ENCODE measurements around the gene TBC1D7. TPM values are rescaled to one million over a fixed set of nuclear protein-coding genes. Genes with fewer than 3 reads are reported as not detected.

TBC1D7 gene
- total and polyA plus RNA-seq, 7 donors = 7.2 to 33.6 (median 13.8) TPM

- Histone ChIP-seq H3K4me3 (no peak overlapping the region), H3K4me1 (peaks cover 0 to 26% (median 21%) of the 10 kb centered on the region in 4 donors), H3K9me3 (no peaks in the 10 kb centered on the region), H3K36me3 (peaks cover 0 to 47% (median 0%) of the 10 kb centered on the region in 4 donors), H3K27ac (no peak overlapping the region), H3K27me3 (no peaks in the 10 kb centered on the region)
- TF ChIP-seq, protein P1, sequence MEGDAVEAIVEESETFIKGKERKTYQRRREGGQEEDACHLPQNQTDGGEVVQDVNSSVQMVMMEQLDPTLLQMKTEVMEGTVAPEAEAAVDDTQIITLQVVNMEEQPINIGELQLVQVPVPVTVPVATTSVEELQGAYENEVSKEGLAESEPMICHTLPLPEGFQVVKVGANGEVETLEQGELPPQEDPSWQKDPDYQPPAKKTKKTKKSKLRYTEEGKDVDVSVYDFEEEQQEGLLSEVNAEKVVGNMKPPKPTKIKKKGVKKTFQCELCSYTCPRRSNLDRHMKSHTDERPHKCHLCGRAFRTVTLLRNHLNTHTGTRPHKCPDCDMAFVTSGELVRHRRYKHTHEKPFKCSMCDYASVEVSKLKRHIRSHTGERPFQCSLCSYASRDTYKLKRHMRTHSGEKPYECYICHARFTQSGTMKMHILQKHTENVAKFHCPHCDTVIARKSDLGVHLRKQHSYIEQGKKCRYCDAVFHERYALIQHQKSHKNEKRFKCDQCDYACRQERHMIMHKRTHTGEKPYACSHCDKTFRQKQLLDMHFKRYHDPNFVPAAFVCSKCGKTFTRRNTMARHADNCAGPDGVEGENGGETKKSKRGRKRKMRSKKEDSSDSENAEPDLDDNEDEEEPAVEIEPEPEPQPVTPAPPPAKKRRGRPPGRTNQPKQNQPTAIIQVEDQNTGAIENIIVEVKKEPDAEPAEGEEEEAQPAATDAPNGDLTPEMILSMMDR (IDR thresholded peaks at IDR 0.05) = no peak
- TF ChIP-seq POLR2AphosphoS5 (IDR thresholded peaks at IDR 0.05) = no peak
- TF ChIP-seq EP300 (IDR thresholded peaks at IDR 0.05) = no peak
- no peak for TF ChIP-seq POLR2A (IDR thresholded peaks at IDR 0.05)
- 73 to 88% methylated on average over 9 of the region's 9 CpGs for WGBS, 2 donors
- intact Hi-C loops (cut with DNase I) = no loop called here
- DNase-seq = no peak
These were observed 27.4 kb downstream of the TBC1D7 start for GRCh38 chr6:13300643-13301590.

GRCh38 chr6:13299918-13300317, 28.4 kb downstream of the TBC1D7 start:
- H3K36me3 ChIP-seq = peaks cover 0 to 51% (median 0%) of the 10 kb centered on the region in 4 donors
- no peak for DNase-seq
- intact Hi-C loops (cut with DNase I) = no loop called here
- H3K4me1 ChIP-seq = peaks cover 0 to 26% (median 21%) of the 10 kb centered on the region in 4 donors
- WGBS, 2 donors = 73 to 88% methylated on average over 6 of the region's 6 CpGs
- TF ChIP-seq POLR2A (IDR thresholded peaks at IDR 0.05) = no peak
- TF ChIP-seq EP300 (IDR thresholded peaks at IDR 0.05) = no peak
- TF ChIP-seq, protein P1 (IDR thresholded peaks at IDR 0.05) = no peak
- H3K27me3 ChIP-seq = no peaks in the 10 kb centered on the region
- no peak overlapping the region for H3K27ac ChIP-seq
- no peaks in the 10 kb centered on the region for H3K9me3 ChIP-seq
- no peak overlapping the region for H3K4me3 ChIP-seq

DNA sequence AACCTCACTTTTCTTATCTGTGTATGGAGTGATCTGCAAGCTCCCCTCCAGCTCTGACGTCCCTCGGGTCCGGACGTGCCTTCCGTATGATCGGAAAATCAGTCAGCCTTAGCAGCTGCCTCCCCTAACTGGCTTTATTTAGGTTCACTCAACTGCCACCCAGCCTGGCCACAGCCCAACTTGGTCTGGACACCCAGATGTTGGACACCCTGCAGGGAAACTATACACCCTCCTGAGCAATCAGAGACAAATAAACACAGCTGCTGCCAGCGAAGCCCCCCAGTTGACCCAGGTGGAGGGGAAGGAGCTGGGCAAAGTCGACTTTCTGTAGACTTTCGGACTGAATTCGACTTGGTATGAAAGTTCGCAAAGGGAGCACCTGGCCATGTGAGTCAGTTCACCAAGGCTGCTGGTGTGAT, 28.9 kb downstream of the TBC1D7 start:
- no peak for TF ChIP-seq POLR2AphosphoS5 (IDR thresholded peaks at IDR 0.05)
- TF ChIP-seq, protein P1 (IDR thresholded peaks at IDR 0.05) = no peak
- no peak for TF ChIP-seq POLR2A (IDR thresholded peaks at IDR 0.05)
- no peak for TF ChIP-seq EP300 (IDR thresholded peaks at IDR 0.05)
- H3K9me3 ChIP-seq = no peaks in the 10 kb centered on the region
- intact Hi-C loops (cut with DNase I) = no loop called here
- WGBS, 2 donors = 77 to 94% methylated on average over 11 of the region's 11 CpGs
- peaks cover 0 to 24% (median 19%) of the 10 kb centered on the region in 4 donors for H3K4me1 ChIP-seq
- no peaks in the 10 kb centered on the region for H3K27me3 ChIP-seq
- no peak for DNase-seq
- no peak overlapping the region for H3K27ac ChIP-seq
- peaks cover under 1 to 51% (median 3%) of the 10 kb centered on the region in 4 donors for H3K36me3 ChIP-seq
- no peak overlapping the region for H3K4me3 ChIP-seq

- no peak for DNase-seq
- Histone ChIP-seq H3K36me3 (peaks cover 9 to 59% (median 12%) of the 10 kb centered on the region in 4 donors), H3K27me3 (no peaks in the 10 kb centered on the region), H3K9me3 (no peaks in the 10 kb centered on the region), H3K27ac (no peak overlapping the region), H3K4me3 (no peak overlapping the region), H3K4me1 (peaks cover 0 to 14% (median 10%) of the 10 kb centered on the region in 4 donors)
- WGBS, 2 donors = 93 to 94% methylated on average over 3 of the region's 3 CpGs
- no peak for TF ChIP-seq POLR2A (IDR thresholded peaks at IDR 0.05)
- TF ChIP-seq POLR2AphosphoS5 (IDR thresholded peaks at IDR 0.05) = no peak
- intact Hi-C loops (cut with DNase I) = no loop called here
These were observed 29.9 kb downstream of the TBC1D7 start for GRCh38 chr6:13298446-13298845.

DNA sequence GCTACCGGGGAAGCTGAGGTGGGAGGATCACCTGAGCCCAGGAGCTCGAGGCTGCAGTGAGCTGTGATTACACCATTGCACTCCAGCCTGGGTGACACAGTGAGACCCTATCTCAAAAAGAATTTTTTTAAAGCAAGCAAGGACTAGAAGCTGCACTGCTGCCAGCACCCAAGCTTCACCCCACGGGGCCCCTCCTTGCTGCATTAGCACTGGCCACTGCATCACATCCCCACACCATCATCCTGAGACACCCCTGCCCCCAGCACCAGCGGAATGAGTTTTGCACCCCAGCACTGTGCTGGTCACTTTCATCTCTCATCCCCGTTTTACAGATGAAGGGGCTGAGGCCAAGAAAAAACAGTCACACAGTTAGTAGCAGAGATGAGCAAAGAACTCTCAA, 30.9 kb downstream of the TBC1D7 start:
- Histone ChIP-seq H3K36me3 (peaks cover 9 to 70% (median 13%) of the 10 kb centered on the region in 4 donors), H3K27ac (no peak overlapping the region), H3K4me3 (no peak overlapping the region), H3K9me3 (no peaks in the 10 kb centered on the region), H3K27me3 (no peaks in the 10 kb centered on the region), H3K4me1 (peaks cover 0 to 4% (median 2%) of the 10 kb centered on the region in 4 donors)
- TF ChIP-seq, protein P1 (IDR thresholded peaks at IDR 0.05) = no peak
- no peak for TF ChIP-seq POLR2AphosphoS5 (IDR thresholded peaks at IDR 0.05)
- TF ChIP-seq POLR2A (IDR thresholded peaks at IDR 0.05) = no peak
- TF ChIP-seq EP300 (IDR thresholded peaks at IDR 0.05) = no peak
- 97% methylated on average over 5 of the region's 5 CpGs for WGBS, 2 donors
- no peak for DNase-seq
- intact Hi-C loops (cut with DNase I) = no loop called here
